Muscle of leg (tissue), 11 donors: Measurements from ENCODE around the gene BIRC6. TPM values are rescaled to one million over a fixed set of nuclear protein-coding genes. Genes with fewer than 3 reads are reported as not detected.
"Not testable (repeated sequence)": the region's sequence is repeated elsewhere in the genome, so short reads cannot be mapped to it uniquely, and the experiment has no call there.

Experiments used
- DNase-seq: peaks from one replicate; pipeline ENCODE4 v3.0.0; 2013
- H3K27ac ChIP-seq: one replicate; pipeline ENCODE4 v1.5.1; 2013; ENCODE audit warnings: mild to moderate bottlenecking, low read length, control low read depth
- H3K27me3 ChIP-seq: one replicate; pipeline ENCODE4 v1.6.1; 2013; ENCODE audit warnings: low read length; ENCODE audit not compliant: control insufficient read depth, insufficient read depth
- H3K36me3 ChIP-seq: one replicate; pipeline ENCODE4 v1.6.1; 2013; ENCODE audit warnings: low read length; ENCODE audit not compliant: control insufficient read depth, insufficient read depth
- H3K4me1 ChIP-seq: one replicate; pipeline ENCODE4 v1.6.1; 2013; ENCODE audit warnings: low read length; ENCODE audit not compliant: control insufficient read depth, insufficient read depth
- H3K4me3 ChIP-seq: one replicate; pipeline ENCODE4 v1.5.1; 2013; ENCODE audit warnings: low read length, control low read depth
- H3K9me3 ChIP-seq: replicated peaks from 2 replicates; pipeline ENCODE4 v1.6.1; 2013; ENCODE audit warnings: low read depth, low read length; ENCODE audit not compliant: control insufficient read depth
- WGBS: methylation state at CpG from one replicate; pipeline ENCODE4 v1.1.5; 2013; ENCODE audit warnings: missing lambda C conversion rate; ENCODE audit not compliant: insufficient coverage; 5-methylcytosine and 5-hydroxymethylcytosine counted together
- polyA plus RNA-seq, 8 donors: library from polyadenylated mRNA; unstranded; fragments of 120-200 nt; gene quantifications; one replicate each; pipeline versions ENCODE4 v1.2.1 to v1.2.3, GENCODE V29; 2013; ENCODE audit warnings: inconsistent platforms in 1 of 8, low replicate concordance in 1 of 8; ENCODE audit not compliant: insufficient read length in 8 of 8, insufficient read depth in 1 of 8
- total RNA-seq: library from RNA; stranded (reverse); fragments of 120-200 nt; gene quantifications from one replicate; pipeline ENCODE4 v1.2.4, GENCODE V29; 2013

BIRC6 gene
- total and polyA plus RNA-seq, 9 donors: 34.4 to 73.9 (median 45.2) TPM

DNA sequence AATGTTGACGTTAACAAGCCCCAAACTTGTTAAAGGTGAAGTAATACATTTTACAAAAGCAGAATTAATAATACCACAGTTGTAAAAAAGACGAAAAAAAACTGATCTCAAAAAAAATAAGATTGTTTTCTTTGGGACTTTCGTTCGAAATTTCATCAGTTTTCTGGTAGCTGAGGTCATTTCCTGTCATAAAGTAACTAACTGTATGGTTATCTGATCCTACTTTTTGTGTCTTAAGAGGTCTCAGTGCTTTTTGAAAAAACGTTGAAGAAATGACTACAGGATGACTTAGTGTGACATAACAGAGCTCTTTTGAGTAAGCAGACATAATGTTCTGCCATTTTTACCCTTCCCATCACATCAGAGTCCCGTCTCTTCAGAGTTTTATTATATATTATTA is 79.3 kb downstream of the BIRC6 start:
- no peak overlapping the region for H3K27ac ChIP-seq
- H3K27me3 ChIP-seq: no peaks in the 10 kb centered on the region
- no CpG with 5 or more reads among the region's 6 CpGs for WGBS
- H3K9me3 ChIP-seq: no peaks in the 10 kb centered on the region
- peaks cover 14% of the 10 kb centered on the region for H3K36me3 ChIP-seq
- H3K4me3 ChIP-seq: no peak overlapping the region
- DNase-seq: no peak
- H3K4me1 ChIP-seq: no peaks in the 10 kb centered on the region

DNA sequence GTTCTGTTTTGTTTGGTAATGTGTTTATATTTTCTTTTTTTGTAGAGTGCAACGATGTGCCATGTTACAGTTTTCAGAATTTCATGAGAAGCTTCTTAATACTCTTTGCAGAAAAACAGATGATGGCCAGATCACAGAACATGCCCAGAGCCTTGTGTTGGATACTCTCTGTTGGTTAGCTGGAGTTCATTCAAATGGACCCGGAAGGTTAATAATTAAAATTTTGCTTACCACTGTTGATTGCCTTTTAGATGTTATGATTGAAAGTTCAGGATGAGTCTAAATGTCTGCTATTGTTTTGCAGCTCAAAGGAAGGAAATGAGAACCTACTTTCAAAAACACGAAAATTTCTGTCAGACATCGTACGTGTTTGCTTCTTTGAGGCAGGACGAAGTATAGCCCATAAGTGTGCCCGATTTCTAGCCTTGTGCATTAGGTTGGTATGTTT is 85.2 kb downstream of the BIRC6 start:
- H3K36me3 ChIP-seq: peaks cover 14% of the 10 kb centered on the region
- DNase-seq: no peak
- H3K27me3 ChIP-seq: no peaks in the 10 kb centered on the region
- no peaks in the 10 kb centered on the region for H3K4me1 ChIP-seq
- H3K4me3 ChIP-seq: no peak overlapping the region
- 86% methylated on average over 6 of the region's 7 CpGs for WGBS
- H3K27ac ChIP-seq: no peak overlapping the region
- no peaks in the 10 kb centered on the region for H3K9me3 ChIP-seq

DNA sequence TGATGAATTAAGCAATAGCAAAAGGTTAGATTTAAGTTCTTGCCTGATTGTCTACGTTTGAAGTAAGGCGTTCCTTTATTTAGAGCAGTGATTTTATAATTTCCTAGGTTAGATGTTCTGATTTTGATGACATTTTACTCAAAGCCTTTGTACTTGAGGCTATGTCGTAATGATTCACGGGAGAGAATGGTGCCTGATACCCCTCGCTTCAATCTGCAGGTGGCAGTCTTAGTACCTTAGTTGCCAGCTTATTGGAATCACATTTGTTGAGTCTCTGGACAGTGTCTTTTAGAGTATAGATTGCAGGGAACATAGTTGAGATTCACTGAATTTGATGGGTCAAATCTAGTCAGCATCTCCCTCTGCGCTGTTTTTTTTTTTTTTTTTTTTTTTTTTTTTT is 89.5 kb downstream of the BIRC6 start:
- Histone ChIP-seq H3K27ac (no peak overlapping the region), H3K36me3 (peaks cover 16% of the 10 kb centered on the region), H3K9me3 (no peaks in the 10 kb centered on the region), H3K4me1 (no peaks in the 10 kb centered on the region), H3K4me3 (no peak overlapping the region), H3K27me3 (no peaks in the 10 kb centered on the region)
- DNase-seq: no peak
- 95% methylated on average over 5 of the region's 6 CpGs for WGBS

DNA sequence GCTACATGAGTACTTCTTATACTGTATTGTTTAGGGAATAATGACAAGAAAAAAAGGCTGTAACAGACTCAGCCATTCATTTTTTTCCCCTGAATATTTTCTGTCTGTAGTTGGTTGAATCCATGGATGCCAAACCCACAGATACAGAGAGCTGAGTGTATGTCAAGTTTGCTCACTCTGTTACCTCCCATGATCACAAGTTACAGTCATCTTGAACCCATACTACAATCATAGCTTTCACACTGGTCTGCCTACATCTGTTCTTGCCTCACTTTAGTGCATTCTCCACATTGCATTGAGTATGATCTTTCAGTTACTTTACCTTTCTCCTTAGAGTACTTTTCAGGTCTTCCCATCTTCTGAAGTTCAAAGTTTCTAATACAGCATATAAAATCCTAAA is 94.0 kb downstream of the BIRC6 start:
- H3K27ac ChIP-seq: no peak overlapping the region
- peaks cover 5% of the 10 kb centered on the region for H3K36me3 ChIP-seq
- no peaks in the 10 kb centered on the region for H3K27me3 ChIP-seq
- no peak for DNase-seq
- H3K4me3 ChIP-seq: no peak overlapping the region
- H3K9me3 ChIP-seq: no peaks in the 10 kb centered on the region
- H3K4me1 ChIP-seq: no peaks in the 10 kb centered on the region

DNA sequence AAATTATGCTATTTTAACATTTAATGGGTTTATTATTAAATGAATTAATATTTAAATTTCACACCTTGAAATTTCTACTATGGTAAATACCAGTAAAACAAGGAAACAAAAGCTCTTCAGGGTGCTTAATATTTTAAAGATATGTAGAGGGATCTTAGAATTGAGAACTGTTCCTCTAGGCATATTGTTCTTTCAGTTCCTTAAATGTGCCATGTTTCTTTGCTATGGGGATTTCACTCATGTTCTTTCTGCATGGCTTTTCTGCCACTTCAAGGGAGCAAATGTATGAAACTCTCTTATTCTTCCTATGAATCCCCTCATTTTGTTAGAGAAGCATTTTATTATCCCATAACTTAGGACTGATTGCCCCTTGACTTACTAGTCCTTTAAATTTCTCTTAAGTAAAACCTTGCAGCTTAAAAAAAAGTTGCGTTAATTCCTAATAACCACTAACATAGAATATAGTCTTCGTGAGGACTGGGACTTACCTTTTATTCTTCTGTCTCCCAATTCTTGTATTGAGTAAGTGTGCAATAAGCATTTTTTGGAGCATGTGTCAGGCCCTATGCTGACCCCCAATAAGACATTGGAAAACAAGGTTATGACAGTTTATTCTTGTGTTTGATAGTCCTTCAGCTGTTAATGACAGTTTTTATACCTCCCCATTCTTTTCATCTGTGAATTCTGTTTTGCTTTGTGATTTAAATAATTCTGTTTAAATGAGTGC is 95.7 kb downstream of the BIRC6 start:
- H3K36me3 ChIP-seq: peaks cover 5% of the 10 kb centered on the region
- no peaks in the 10 kb centered on the region for H3K4me1 ChIP-seq
- no CpG with 5 or more reads among the region's 2 CpGs for WGBS
- DNase-seq: no peak
- no peak overlapping the region for H3K27ac ChIP-seq
- no peaks in the 10 kb centered on the region for H3K27me3 ChIP-seq
- no peaks in the 10 kb centered on the region for H3K9me3 ChIP-seq
- H3K4me3 ChIP-seq: no peak overlapping the region

DNA sequence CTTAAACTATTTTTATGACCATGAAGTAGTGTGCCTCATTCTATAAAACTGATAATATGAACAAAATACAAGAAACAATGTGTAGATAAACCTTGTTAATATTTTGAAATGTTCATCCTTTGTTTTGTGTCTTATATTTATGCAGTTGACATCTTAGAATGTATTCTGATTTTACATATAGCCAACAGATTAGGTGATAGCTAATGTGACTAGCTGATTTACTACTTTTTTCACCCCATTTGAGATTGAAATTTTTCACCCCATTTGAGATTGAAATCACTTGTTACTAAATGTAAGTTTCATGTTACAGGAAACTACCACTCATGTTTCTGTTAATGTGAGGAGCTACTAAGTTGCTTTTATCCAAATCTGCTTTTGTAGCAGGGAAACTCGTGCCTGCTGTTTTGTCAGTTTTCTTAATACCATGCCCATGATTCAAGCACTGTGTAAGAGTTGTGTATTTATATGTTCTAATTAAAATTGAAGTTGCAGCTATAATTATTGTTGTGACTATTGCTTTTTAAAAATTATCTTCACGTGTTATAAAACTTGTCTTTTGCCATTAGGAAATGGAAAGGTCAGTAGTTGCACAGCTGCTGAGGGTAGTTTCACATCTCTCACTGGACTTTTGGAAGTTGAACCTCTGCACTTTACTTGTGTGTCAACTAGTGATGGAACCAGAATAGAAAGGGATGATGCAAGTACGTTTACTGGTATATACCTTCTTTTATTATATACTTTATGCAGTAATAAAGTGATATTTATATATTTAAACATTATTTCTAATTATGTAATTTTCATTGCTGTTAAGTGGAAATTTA is 96.6 kb downstream of the BIRC6 start:
- Histone ChIP-seq H3K27me3 (no peaks in the 10 kb centered on the region), H3K36me3 (peaks cover 5% of the 10 kb centered on the region), H3K4me1 (no peaks in the 10 kb centered on the region), H3K27ac (no peak overlapping the region), H3K4me3 (no peak overlapping the region), H3K9me3 (no peaks in the 10 kb centered on the region)
- DNase-seq: no peak
- WGBS: no CpG with 5 or more reads among the region's 3 CpGs

DNA sequence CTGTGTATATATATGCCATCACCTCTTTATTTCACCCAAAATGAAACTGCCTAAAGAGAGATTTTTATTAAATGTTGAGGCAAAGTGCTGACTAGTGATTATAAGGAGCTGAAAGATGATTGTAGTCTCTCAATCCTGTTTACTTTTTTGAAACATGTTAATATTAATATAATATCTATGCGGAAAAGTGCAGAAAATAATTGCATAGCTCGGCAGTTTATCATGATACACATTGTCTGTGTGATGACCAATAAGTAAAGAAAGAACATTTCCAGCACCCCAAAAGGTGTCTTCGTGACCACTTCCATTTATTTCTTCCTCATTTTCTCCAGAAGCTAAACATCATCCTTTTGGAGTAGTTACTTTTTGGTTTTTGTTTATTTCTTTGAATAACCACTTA is 99.0 kb downstream of the BIRC6 start:
- Histone ChIP-seq H3K27me3 (no peaks in the 10 kb centered on the region), H3K36me3 (no peaks in the 10 kb centered on the region), H3K9me3 (no peaks in the 10 kb centered on the region), H3K27ac (no peak overlapping the region), H3K4me3 (no peak overlapping the region), H3K4me1 (no peaks in the 10 kb centered on the region)
- DNase-seq: no peak
- WGBS: no CpG with 5 or more reads among the region's 3 CpGs

DNA sequence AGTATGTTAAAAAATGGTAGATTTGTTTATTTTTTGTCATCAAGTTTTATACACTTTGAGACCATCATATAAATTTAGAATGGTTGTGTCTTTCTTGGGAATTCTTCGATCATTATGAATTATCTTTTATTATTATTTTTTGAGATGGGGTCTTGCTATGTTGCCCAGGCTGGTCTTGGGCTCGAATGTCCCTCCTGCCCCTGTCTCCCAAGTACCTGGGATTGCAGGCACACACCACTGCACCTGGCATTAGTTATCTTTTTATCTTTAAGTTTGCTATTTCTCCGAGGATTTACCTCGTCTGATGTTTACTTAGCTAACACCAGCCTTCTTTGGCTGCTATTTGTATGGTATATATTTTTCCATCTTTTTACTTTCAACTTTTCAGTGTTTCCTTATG is 100.0 kb downstream of the BIRC6 start:
- Histone ChIP-seq H3K36me3 (no peaks in the 10 kb centered on the region), H3K4me3 (no peak overlapping the region), H3K27me3 (no peaks in the 10 kb centered on the region), H3K4me1 (no peaks in the 10 kb centered on the region), H3K27ac (no peak overlapping the region), H3K9me3 (no peaks in the 10 kb centered on the region)
- WGBS: no CpG with 5 or more reads among the region's 4 CpGs
- DNase-seq: no peak

DNA sequence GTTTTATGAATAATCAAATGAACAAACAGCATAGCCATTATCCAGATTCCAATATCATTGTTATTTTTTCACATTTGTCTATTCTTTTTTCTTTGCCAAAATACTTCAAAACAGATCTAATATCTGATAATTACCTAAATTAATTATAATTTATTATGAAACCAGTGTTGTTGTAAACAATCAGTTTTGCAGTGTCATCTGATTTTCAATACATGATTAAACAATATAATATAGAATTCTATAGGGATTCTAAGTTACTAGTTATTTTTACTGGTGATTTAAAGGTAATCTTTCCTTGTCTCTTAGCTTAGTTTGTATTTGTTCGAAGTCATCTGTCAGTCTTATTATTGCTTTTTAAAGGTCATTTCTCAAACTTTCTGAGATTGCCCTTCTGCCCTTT is 101.0 kb downstream of the BIRC6 start:
- no peak overlapping the region for H3K4me3 ChIP-seq
- no CpG with 5 or more reads among the region's 1 CpG for WGBS
- H3K4me1 ChIP-seq: no peaks in the 10 kb centered on the region
- no peaks in the 10 kb centered on the region for H3K36me3 ChIP-seq
- H3K27me3 ChIP-seq: no peaks in the 10 kb centered on the region
- no peak for DNase-seq
- no peak overlapping the region for H3K27ac ChIP-seq
- no peaks in the 10 kb centered on the region for H3K9me3 ChIP-seq

DNA sequence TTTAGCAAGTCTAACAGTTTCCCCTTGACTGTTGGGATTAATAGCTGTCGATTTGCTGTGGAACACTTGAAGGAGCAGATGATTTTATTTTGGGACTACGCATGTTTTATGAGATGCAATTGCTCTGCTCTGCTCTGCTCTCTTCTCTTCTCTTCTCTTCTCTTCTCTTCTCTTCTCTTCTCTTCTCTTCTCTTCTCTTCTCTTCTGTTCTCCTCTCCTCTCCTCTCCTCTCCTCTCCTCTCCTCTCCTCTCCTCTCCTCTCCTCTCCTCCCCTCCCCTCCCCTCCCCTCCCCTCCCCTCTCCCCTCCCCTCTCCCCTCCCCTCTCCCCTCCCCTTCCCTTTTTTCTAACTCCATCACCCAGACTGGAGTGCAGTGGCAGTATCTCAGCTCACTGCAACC is 104.0 kb downstream of the BIRC6 start:
- not testable (repeated sequence) for DNase-seq, H3K9me3 ChIP-seq, H3K27me3 ChIP-seq, H3K4me1 ChIP-seq, H3K4me3 ChIP-seq, H3K27ac ChIP-seq, H3K36me3 ChIP-seq
- no CpG with 5 or more reads among the region's 2 CpGs for WGBS
